Chondrocyte (in vitro differentiated cells): ENCODE measurements around the gene SYS1. TPM values are rescaled to one million over a fixed set of nuclear protein-coding genes. Genes with fewer than 3 reads are reported as not detected.

ENCODE experiments used
- DNase-seq: peaks from one replicate; pipeline ENCODE4 v3.0.0; 2021; ENCODE audit warnings: mixed read lengths, low spot score
- H3K27ac Mint-ChIP-seq: one replicate; pipeline ENCODE4 v1.8.0; 2021; ENCODE audit warnings: mild to moderate bottlenecking, moderate library complexity, mixed read lengths; ENCODE audit not compliant: unreplicated experiment
- H3K27me3 Mint-ChIP-seq: 2 replicates; pipeline ENCODE4 v1.8.0; 2021; ENCODE audit warnings: low read depth, mixed read lengths
- H3K36me3 Mint-ChIP-seq: 2 replicates; pipeline ENCODE4 v1.8.0; 2021; ENCODE audit warnings: low read depth, mixed read lengths
- H3K4me1 Mint-ChIP-seq: 2 replicates; pipeline ENCODE4 v1.8.0; 2021; ENCODE audit warnings: low read depth, mild to moderate bottlenecking, mixed read lengths
- H3K4me3 Mint-ChIP-seq: one replicate; pipeline ENCODE4 v1.8.0; 2021; ENCODE audit warnings: mild to moderate bottlenecking, moderate library complexity, mixed read lengths; ENCODE audit not compliant: unreplicated experiment
- H3K9me3 Mint-ChIP-seq: 2 replicates; pipeline ENCODE4 v1.8.0; 2021; ENCODE audit warnings: low read depth, mixed read lengths
- CTCF ChIP-seq: fragments of 200-600 bp; sonication (generic); IDR thresholded peaks from 2 replicates; pipeline ENCODE4 v1.5.0; 2021; ENCODE audit warnings: antibody characterized with exemption, mild to moderate bottlenecking, moderate library complexity
- long read RNA-seq: library from polyadenylated mRNA; stranded (forward); transcript quantifications from one replicate; pipeline ENCODE4 v2.0.0, GENCODE V29; 2021
- total RNA-seq: library from RNA; stranded (reverse); gene quantifications from 3 replicates; pipeline ENCODE4 v1.2.1, GENCODE V29; 2021

The SYS1 gene
- total RNA-seq = 18.1 to 18.8 TPM (median 18.3 TPM) in 3 replicates
- long read RNA-seq, transcript SYS1-205 (3 exons, 433 nt) = minor isoform, 5 of 44 reads
- long read RNA-seq, transcript SYS1-201 (4 exons, 2,862 nt) = major isoform, 37 of 44 reads
- long read RNA-seq, partial matches to known transcripts = 1 of 44 reads
- long read RNA-seq, other reads (novel, unspliced or antisense) = 1 of 44 reads

GRCh38 chr20:45362804-45363610 lies at the start of gene SYS1:
Gene SYS1, plus strand, starts transcription at chr20:45363156. Its CDS starts 376 bp downstream, at chr20:45363532.
- H3K36me3 Mint-ChIP-seq = peaks cover 9% of the 10 kb centered on the region
- peak within 1 kb of the TSS; percentile 98 for H3K4me3 Mint-ChIP-seq
- peak; percentile 95 for TF ChIP-seq CTCF
- H3K27me3 Mint-ChIP-seq = no peaks in the 10 kb centered on the region
- no peaks in the 10 kb centered on the region for H3K9me3 Mint-ChIP-seq
- peaks cover 43% of the 10 kb centered on the region for H3K4me1 Mint-ChIP-seq
- peak within 1 kb of the TSS; percentile 99 for H3K27ac Mint-ChIP-seq
- DNase-seq = peak; percentile 97

- no peaks in the 10 kb centered on the region for H3K9me3 Mint-ChIP-seq
- peaks cover 5% of the 10 kb centered on the region for H3K4me1 Mint-ChIP-seq
- no peak overlapping the region for H3K4me3 Mint-ChIP-seq
- no peaks in the 10 kb centered on the region for H3K36me3 Mint-ChIP-seq
- TF ChIP-seq CTCF = no peak
- H3K27me3 Mint-ChIP-seq = no peaks in the 10 kb centered on the region
- no peak for DNase-seq
- no peak overlapping the region for H3K27ac Mint-ChIP-seq
Observed at GRCh38 chr20:45313943-45314342, 49.0 kb upstream of the SYS1 start.

- no peak for DNase-seq
- no peak for TF ChIP-seq CTCF
- Mint-ChIP-seq H3K9me3 (no peaks in the 10 kb centered on the region), H3K4me3 (no peak overlapping the region), H3K27me3 (no peaks in the 10 kb centered on the region), H3K27ac (no peak overlapping the region), H3K4me1 (peaks cover 5% of the 10 kb centered on the region), H3K36me3 (no peaks in the 10 kb centered on the region)
Observed at GRCh38 chr20:45315672-45316071, 47.3 kb upstream of the SYS1 start.

GRCh38 chr20:45316150-45317080 lies 46.5 kb upstream of the SYS1 start:
- Mint-ChIP-seq H3K4me1 (peaks cover 4% of the 10 kb centered on the region), H3K4me3 (no peak overlapping the region), H3K36me3 (no peaks in the 10 kb centered on the region), H3K27ac (no peak overlapping the region), H3K27me3 (no peaks in the 10 kb centered on the region), H3K9me3 (no peaks in the 10 kb centered on the region)
- DNase-seq = no peak
- TF ChIP-seq CTCF = no peak

- no peak overlapping the region for H3K27ac Mint-ChIP-seq
- no peaks in the 10 kb centered on the region for H3K4me1 Mint-ChIP-seq
- no peaks in the 10 kb centered on the region for H3K36me3 Mint-ChIP-seq
- no peak for DNase-seq
- no peaks in the 10 kb centered on the region for H3K27me3 Mint-ChIP-seq
- no peak for TF ChIP-seq CTCF
- H3K4me3 Mint-ChIP-seq = no peak overlapping the region
- no peaks in the 10 kb centered on the region for H3K9me3 Mint-ChIP-seq
Observed at GRCh38 chr20:45317826-45318225, 45.1 kb upstream of the SYS1 start.
